Stimulated activated CD4-positive, alpha-beta T cell treated with anti-CD3 and anti-CD28 coated beads, Interleukin-12 subunit alpha, Interleukin-12 subunit beta, amount 100 ng/mL, for 24 hours (primary cell): Measurements from ENCODE around the gene ABCA1.
"Not testable (repeated sequence)": the region's sequence is repeated elsewhere in the genome, so short reads cannot be mapped to it uniquely, and the experiment has no call there.

Experiments
- DNase-seq, 2 experiments: peaks; one replicate each; pipeline ENCODE4 v3.0.0-alpha.2; 2020; ENCODE audit warnings: low read depth in 2 of 2

Gene ABCA1, protein sequence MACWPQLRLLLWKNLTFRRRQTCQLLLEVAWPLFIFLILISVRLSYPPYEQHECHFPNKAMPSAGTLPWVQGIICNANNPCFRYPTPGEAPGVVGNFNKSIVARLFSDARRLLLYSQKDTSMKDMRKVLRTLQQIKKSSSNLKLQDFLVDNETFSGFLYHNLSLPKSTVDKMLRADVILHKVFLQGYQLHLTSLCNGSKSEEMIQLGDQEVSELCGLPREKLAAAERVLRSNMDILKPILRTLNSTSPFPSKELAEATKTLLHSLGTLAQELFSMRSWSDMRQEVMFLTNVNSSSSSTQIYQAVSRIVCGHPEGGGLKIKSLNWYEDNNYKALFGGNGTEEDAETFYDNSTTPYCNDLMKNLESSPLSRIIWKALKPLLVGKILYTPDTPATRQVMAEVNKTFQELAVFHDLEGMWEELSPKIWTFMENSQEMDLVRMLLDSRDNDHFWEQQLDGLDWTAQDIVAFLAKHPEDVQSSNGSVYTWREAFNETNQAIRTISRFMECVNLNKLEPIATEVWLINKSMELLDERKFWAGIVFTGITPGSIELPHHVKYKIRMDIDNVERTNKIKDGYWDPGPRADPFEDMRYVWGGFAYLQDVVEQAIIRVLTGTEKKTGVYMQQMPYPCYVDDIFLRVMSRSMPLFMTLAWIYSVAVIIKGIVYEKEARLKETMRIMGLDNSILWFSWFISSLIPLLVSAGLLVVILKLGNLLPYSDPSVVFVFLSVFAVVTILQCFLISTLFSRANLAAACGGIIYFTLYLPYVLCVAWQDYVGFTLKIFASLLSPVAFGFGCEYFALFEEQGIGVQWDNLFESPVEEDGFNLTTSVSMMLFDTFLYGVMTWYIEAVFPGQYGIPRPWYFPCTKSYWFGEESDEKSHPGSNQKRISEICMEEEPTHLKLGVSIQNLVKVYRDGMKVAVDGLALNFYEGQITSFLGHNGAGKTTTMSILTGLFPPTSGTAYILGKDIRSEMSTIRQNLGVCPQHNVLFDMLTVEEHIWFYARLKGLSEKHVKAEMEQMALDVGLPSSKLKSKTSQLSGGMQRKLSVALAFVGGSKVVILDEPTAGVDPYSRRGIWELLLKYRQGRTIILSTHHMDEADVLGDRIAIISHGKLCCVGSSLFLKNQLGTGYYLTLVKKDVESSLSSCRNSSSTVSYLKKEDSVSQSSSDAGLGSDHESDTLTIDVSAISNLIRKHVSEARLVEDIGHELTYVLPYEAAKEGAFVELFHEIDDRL (N-terminal part only)

DNA sequence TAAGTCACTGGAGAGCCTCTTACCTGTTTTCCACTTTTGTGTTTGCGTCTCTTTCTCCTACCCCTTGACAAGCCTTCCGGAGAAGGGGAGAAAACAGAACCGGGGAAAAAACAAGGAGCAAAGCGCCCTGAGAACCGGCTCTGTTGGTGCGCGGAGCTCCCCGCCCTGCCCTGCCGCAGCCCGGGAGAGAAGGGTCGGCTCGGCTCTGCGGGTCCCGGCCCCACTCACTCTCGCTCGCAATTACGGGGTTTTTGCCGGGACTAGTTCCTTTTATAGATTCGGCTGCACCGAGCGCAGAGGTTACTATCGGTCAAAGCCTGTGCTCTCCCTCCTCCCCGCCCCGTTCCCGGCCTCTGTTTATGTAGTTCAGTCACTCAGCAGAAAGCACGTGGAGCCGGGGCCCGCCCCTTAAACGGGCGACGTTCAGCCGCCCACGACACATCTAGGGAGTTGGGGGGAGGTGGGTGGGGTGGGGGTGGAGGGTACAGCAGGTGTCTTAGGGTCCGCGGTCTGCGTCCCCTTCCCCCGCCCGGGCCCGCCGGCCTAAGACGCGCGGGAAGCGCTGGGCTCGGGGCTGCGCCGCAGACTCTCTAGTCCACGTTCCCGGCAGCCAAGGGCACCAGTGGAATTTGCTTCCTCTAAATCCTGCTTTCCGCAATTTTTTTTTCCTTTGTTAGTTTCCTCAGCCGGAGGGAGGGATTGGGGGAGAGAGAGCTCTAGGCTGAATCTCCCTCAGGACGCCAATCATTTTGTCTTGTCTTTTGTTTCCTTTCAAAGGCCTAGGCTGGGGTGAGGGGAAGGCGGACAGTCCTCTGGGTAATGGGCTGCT, at the start of gene ABCA1:
Gene ABCA1, minus strand, starts transcription at position 244 of the 829 bp plus-strand sequence. CDS start 24,476 bp downstream, outside the sequence.
- DNase-seq = peak; percentile 43 to 78

DNA sequence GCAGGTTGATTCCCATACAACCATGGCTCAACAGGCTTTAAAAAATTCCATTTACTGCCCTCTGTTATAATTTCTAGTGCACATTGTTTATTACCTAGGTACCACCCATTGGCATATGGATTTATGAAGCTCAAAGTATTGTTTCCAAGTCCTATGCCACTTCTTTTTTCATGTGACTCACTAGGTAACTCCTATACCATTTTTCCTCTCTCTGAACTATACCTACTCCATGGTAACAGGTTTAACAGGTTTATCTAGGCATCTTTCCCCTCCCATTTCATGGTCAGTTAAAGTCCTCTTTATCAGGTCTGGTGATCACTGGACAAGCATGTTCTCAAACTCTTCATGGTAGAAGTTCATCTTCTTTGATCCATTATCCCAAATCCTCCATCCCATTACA, 49.6 kb upstream of the ABCA1 start:
- DNase-seq = no peak

DNA sequence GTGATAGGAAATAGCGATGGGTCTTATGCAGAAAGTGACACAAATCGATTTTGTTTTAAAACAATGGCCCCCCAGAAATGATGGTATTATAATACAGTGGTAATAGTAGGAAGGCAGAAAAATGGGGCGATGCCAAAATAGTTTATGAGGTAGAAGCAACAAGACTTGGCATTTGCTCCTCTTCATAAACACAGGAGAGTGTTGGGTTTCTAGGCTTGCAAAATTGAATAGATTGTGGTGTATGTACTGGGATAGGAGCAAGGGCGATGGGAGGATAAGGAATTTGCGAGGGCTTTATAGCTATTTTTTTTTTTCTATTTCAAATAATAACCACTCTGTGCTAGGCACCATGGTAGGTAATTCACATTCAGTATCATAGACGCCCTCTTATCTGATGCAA, 49.2 kb upstream of the ABCA1 start:
- DNase-seq = no peak

DNA sequence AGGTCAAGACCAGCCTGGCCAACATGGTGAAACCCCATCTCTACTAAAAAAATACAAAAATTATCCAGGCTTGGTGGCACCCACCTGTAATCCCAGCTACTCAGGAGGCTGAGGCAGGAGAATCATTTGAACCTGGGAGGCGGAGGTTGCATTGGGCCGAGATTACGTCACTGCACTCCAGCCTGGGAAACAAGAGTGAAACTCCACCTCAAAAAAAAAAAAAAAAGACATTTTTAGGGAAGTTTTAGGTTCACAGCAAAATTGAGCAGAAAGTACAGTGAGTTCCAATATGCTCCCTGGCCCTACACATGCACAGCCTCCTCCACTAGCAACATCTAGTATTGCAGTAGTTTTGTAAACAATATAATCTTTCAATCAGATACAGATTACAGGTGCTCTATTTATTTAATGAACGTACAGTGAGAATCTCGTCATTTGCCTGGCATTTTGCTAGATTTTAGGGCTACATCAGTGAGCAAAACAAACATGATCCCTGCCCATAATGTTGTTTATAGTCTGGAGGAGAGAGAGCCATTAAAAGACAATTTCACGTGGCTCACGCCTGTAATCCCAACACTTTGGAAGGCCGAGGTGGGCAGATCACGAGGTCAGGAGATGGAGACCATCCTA, 48.1 kb upstream of the ABCA1 start:
- not testable (repeated sequence) for DNase-seq

DNA sequence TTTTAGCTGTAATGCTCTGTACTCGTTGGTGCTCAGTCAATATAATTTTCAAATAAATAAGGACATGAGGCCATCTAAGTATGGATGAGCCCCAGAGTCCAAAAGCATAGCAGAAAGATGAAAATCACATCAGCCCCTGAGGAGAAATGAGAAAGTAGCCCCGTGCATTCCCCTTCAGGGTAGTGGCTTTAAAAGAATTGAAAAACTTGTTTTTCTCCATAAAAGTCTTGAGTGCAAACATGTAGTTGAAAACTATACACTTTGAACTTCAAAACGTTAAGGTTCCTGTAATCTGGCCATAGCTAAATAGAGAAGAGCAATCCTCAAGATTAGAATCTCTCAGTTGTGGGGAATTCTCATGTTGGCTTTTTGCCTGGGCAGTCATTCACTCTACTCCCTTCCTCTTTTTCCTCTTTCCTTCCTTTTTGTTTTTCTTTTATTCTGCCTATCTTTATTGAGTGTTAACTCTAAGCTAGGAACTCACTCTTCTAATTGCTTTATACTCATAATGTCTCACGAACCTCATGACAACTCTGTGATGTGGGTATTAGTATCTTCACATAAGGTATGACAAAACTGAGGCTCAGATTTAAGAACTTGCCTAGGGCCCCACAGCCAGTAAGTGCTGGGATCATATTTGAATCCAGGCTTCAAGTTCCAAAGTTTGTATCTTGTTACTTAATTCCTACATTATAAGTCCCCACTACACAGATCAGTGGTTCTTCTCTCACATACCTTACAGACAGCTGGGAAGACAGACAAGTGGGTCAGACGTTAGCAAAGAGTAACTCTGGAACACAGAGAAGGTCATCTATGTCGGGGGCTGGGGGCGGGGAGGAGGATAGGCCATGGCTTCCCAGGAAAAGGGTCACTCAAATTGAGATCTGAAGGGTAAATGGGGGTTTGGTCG, 46.4 kb upstream of the ABCA1 start:
- no peak for DNase-seq

DNA sequence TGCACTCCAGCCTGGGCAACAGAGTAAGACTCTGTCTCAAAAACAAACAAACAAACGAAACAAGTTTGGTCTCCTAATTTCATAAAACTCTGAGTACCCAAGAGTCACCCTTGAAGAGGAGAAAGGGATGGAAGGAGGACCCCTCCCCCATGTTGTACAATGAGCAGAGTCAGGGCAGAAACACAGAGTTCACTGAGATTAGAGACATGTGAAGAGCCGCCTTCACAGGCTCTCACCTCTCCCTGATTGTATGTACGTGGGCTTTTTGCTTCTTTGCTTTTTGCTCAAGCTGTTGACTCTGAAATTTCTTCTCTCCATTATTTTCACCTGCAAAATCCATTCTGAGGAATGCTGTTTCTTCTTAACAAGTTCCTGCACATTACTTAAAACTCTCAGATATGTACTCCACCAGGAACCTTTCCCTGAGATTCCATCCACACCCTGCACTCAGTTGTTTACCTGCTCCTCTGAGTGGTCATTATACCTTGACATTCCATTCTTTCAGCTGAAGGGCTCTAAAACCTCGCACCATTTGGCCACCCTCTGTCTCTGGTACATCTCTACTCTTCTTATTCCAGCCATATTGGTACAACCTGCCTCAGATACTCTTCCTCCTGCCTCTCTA, 44.4 kb upstream of the ABCA1 start:
- DNase-seq = no peak

DNA sequence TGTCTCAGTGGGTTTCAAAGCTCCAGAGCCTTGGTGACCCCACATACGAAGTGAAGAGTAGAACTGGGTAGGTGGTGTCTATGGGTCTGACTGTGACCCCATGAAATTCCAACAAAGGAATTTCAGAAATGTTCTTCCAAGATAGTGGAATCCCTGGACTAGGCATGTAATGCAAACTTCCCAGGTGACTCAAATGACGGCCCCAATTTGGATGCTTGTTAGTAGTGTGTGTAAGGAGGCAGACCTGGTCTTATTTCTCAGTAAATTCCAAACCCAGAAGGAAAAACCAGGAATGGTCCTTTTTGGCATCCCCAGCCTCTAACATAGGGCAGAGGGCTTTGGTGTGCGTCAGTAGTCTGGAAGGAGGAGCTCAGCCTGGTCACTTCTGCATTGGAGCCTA, 43.6 kb upstream of the ABCA1 start:
- DNase-seq = no peak

DNA sequence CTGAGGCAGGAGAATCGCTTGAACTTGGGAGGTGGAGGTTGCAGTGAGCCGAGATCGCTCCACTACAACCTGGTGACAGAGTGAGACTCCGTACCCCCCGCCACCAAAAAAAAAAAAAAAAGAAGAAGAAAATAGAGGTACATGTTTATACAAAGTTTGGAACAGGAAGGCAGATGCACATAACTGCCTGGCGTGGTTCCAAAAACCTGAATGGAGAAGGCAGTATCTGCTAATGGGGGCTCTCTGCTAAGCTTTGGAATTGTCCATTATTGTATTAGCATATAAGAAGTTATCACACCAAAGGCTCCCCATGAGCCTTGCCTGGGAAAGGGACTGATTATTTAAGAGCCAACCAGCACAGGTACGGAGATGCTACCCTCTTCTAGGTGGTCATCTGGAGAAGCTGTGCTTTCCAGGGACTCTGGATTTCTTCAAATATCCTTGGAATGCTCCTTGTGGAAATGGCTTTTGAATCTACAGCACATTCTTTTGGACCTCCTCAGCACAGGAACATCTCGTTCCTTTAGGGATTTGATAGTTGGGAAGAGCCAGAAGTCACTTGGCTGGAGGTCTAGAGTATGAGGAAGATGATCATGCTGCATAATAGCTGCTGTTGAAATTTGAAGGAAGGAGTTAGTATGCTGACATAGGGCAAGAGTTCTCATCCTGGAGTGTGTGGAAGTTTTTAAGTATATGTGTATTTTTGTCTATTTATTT, 42.5 kb upstream of the ABCA1 start:
- DNase-seq = no peak

DNA sequence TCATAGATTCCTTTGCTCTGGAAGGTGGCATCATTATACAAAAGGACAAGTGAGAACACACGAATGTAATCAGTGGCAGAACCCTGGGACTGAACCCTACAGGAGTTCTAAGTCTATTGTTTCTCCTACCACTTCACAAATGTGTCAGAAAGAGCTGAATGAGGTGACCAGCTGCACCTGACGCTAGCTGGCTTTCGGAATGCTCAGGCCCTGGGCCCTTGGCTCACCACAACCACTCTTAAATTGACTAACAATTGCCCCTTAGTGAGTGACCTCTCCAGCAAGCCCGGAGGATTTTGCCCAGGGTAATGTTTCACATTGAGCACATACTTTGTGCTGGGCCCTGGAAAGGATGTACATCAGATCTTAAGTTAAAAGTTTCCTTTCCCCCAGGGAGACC, 41.2 kb upstream of the ABCA1 start:
- no peak for DNase-seq

DNA sequence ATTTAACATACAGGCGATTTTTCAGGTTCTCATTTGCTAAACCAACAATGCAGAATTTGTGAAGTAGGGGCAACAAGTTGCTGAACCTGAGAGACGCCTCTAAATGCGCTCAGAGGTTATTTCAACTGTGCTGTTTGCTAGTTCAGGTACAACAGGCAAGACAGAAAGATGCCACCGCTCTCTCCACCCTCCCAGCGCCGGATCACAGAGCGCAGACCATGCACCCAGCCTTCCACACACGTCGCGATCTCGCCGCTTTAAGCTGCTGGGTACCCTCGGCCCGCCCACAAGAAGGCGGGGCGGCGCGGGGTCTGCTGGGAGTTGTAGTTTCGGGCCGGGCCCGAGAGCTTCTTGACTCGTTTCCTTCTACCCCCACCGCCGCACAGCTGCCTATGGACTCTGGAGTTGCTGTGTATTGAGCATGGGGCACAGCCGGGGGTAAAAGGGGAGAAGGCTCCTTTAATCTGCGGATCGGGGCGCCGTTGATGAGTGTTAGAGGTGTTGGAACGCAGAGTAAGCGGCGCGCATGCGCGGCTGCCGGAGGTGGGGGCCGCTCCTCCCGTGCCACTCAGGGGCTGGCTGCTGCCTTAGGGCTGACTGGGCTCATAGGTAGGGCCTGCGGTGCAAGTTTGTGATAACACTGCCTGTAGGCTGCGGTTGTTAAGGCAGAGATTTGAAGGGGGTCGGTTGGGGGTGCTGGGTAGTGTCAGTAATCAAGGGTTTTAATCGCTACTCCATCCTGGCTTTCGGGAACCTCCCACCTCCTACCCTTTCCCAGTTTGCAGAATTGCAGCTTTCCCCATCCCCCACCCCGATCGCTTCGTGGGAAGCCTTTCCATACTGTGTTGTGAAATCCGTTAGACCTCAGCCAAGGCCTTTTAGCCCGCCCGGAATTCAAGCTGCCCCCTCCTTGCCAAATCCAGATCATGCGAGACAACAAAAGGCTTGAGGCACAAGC, 40.3 kb upstream of the ABCA1 start:
- peak; percentile 69 to 84 for DNase-seq

DNA sequence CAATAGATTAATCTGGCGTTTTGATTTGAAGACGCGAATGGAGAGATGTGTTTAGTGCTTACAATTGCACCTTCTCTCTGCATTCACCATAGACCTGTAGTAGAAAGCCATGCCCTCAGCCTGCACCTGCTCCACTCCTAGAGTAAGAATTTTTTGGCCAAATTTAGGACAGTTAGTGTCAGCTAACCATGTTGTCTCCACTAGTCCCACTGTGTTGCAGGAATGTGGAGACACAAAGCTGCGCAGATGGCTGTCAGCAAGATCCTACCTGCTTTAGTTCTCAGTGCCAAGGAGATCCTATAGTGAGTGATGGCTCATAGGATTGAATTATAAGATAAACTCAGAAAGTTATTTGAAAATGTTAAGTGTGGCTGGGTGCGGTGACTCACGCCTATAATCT, 35.1 kb upstream of the ABCA1 start:
- DNase-seq = no peak

DNA sequence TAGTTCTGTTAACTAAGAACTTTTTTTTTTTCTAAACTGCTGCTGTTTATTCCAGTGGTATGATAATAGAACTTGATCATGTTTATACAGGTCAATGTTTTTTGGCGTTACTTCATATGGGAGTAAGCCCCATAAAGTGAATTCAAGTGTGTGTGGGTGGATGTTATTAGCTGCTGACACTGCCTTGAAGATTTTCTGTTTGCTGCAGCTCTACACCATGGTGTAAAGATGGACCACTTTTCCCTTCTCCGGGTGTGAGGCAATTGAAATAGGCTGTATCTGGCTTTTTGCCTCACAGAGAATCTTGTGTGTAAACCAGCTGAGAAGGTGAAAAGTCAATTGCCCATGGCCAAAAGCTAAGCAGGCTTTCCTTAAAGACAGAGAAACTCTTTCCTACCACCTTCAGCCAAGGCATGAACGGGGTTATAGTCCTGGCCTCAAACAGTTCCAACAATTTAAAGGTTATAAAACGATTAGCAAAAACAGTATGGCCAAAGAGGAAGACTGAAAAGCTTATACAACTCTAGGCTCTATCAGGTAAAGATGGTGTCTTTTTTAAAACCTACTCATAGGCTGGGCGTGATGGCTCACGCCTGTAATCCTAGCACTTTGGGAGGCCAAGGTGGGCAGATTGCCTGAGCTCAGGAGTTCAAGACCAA, 33.9 kb upstream of the ABCA1 start:
- no peak for DNase-seq

DNA sequence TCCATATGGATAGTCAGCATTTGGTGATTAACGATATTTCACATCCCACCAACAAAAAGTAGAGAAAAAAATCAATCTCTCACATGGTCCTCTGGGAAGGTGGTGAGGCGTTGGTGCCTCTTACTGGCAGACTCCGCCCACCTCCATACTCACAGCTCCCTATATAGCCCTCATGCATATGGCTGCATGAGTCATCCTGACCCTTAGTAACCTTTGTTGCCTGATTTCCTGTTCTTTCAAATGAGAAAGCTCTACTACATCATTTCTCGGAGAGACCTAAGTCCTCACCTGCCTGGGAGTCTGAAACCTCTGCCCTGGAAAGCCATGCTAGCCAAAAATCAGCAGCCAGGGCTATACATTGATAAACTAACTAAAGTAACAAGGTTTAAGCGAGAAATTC, 33.3 kb upstream of the ABCA1 start:
- DNase-seq = peak; percentile 27 to 60

DNA sequence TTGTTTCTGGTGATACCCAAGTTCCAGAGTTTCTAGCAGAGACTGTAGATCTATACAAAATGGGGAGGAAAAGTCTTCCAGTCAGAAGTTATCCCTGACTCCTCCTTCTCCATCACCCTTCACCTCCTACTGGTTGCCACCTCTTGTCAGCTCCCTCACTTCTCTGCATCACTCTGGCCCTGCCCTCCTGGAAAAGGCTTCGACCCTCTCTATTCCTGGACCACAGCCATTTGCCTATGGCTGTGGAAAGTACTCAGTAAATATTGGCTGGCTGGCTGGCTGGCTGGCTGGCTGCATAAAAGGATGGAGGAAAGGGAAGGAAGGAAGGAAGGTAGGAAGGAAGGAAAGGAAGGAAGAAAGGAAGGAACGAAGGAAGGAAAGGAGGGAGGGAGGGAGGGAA, 32.7 kb upstream of the ABCA1 start:
- DNase-seq = no peak

DNA sequence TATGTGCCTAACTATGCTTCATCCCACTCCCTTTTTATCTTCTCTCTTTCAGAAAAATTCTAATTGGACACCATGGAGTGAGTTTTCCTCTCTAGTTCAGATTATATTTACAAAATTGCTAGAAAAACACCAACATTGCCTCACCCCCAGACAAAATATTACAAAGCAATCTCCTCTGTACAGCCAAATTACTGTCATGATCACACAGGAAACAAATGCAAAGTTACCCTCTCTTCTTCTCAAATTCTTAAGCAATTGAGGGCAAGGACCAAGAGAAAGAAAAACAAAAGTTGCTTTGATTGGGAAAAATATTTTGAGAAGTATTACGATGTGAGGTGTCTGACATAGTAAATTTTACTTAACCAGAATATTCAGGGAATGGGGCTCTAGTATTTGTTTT, 30.8 kb upstream of the ABCA1 start:
- DNase-seq = no peak

DNA sequence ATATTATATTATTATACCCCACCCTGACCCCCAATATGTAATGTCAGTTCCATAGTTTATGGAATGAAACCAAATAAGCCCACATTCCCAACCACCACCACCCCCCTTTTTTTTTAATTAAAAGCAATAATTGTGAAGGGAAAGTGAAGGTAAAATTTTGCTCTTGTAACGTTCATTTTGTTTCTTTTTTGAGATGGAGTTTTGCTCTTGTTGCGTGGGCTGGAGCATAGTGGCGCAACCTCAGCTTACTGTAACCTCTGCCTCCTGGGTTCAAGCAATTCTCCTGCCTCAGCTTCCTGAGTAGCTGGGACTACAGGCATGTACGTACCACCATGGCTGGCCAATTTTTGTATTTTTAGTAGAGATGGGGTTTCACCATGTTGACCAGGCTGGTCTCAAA, 30.1 kb upstream of the ABCA1 start:
- DNase-seq = not testable (repeated sequence)

DNA sequence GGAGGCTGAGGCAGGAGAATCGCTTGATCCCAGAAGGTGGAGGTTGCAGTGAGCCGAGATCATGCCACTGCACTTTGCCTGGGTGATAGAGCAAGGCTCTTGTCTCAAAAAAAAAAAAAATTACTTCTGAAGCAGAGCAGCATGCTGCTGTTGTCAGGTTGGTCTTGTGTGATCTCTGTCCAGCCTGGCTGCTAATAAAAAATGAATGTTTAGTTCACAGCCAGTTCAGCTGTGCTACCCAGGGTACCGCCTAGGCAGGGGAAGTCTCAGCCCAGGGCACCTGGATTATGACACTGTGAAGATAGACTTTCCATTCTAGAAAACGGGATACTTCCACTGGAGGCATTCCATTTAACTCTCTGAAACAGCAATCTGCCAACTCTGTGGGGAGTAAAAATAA, 23.5 kb upstream of the ABCA1 start:
- DNase-seq = no peak
